Activated CD4-positive, alpha-beta T cell treated with anti-CD3 and anti-CD28 coated beads for 48 hours (primary cell): ENCODE measurements around the gene AK8.

Experiments
- DNase-seq: peaks from one replicate; pipeline ENCODE4 v3.0.0-alpha.2; 2020

Gene AK8

GRCh38 chr9:132887181-132888120, 9.4 kb upstream of the AK8 start:
- DNase-seq, result no peak

- no peak for DNase-seq
These were observed 8.2 kb upstream of the AK8 start for GRCh38 chr9:132886334-132886725.

- DNase-seq, result no peak
These were observed 7.7 kb upstream of the AK8 start for GRCh38 chr9:132885720-132886333.

- DNase-seq, result no peak
These were observed 5.5 kb upstream of the AK8 start for GRCh38 chr9:132883349-132884294.

- no peak for DNase-seq
These were observed 4.5 kb upstream of the AK8 start for GRCh38 chr9:132882616-132883015.

- DNase-seq, result no peak
These were observed 3.7 kb upstream of the AK8 start for GRCh38 chr9:132881826-132882225.

- no peak for DNase-seq
These were observed 2.2 kb upstream of the AK8 start for GRCh38 chr9:132880324-132880661.

GRCh38 chr9:132879457-132880323, 1.6 kb upstream of the AK8 start:
- DNase-seq, result no peak

- DNase-seq, result peak; percentile 51
These were observed 792 bp upstream of the AK8 start, which contains the start of gene SPACA9 for GRCh38 chr9:132878695-132879456. Gene SPACA9, plus strand, starts transcription at chr9:132878898. Its CDS starts 5,050 bp downstream, at chr9:132883948.

- DNase-seq, result no peak
These were observed 643 bp downstream of the AK8 start for GRCh38 chr9:132877458-132877823.

- no peak for DNase-seq
These were observed 1.2 kb downstream of the AK8 start for GRCh38 chr9:132876849-132877248.

- no peak for DNase-seq
These were observed 2.9 kb downstream of the AK8 start for GRCh38 chr9:132875159-132875558.

GRCh38 chr9:132873403-132873802, 4.7 kb downstream of the AK8 start:
- no peak for DNase-seq

- DNase-seq, result no peak
These were observed 8.8 kb downstream of the AK8 start for GRCh38 chr9:132869266-132869665.

- no peak for DNase-seq
These were observed 11.2 kb downstream of the AK8 start for GRCh38 chr9:132866898-132867297.

GRCh38 chr9:132864691-132865090, 13.4 kb downstream of the AK8 start:
- DNase-seq, result no peak

- DNase-seq, result no peak
These were observed 13.8 kb downstream of the AK8 start for GRCh38 chr9:132864277-132864676.

- no peak for DNase-seq
These were observed 15.0 kb downstream of the AK8 start for GRCh38 chr9:132863096-132863495.

- no peak for DNase-seq
These were observed 15.6 kb downstream of the AK8 start for GRCh38 chr9:132862533-132862932.

GRCh38 chr9:132861666-132862065, 16.4 kb downstream of the AK8 start:
- DNase-seq, result no peak

GRCh38 chr9:132858751-132859150, 19.3 kb downstream of the AK8 start:
- DNase-seq, result no peak
